HUES48 (cell line): ENCODE results near the gene PRR16.
A peak's percentile ranks its signal among the peaks of the same experiment; 100 is the strongest.

Experiments used
- H3K27ac ChIP-seq: one replicate; pipeline ENCODE4 v1.7.0; 2013; ENCODE audit warnings: low read depth, low read length, inconsistent platforms
- H3K27me3 ChIP-seq: 2 replicates; pipeline ENCODE4 v1.6.1; 2013; ENCODE audit warnings: mild to moderate bottlenecking, low read length; ENCODE audit not compliant: control insufficient read depth, insufficient read depth
- H3K36me3 ChIP-seq: 2 replicates; pipeline ENCODE4 v1.6.1; 2013; ENCODE audit warnings: low read length; ENCODE audit not compliant: control insufficient read depth, insufficient read depth
- H3K4me1 ChIP-seq: 2 replicates; pipeline ENCODE4 v1.6.1; 2013; ENCODE audit warnings: mild to moderate bottlenecking, low read length; ENCODE audit not compliant: control insufficient read depth, insufficient read depth
- H3K4me3 ChIP-seq: 2 replicates; pipeline ENCODE4 v1.5.1; 2013; ENCODE audit warnings: mild to moderate bottlenecking, low read depth, low read length
- H3K9ac ChIP-seq: 2 replicates; pipeline ENCODE4 v1.6.1; 2013; ENCODE audit warnings: mild to moderate bottlenecking, low read depth, low read length, moderate library complexity
- H3K9me3 ChIP-seq: 2 replicates; pipeline ENCODE4 v1.6.1; 2013; ENCODE audit warnings: low read length; ENCODE audit not compliant: control insufficient read depth, insufficient read depth

Gene PRR16

GRCh38 chr5:120610145-120610544, 146.0 kb downstream of the PRR16 start:
- Histone ChIP-seq H3K27ac (no peak overlapping the region), H3K27me3 (no peaks in the 10 kb centered on the region), H3K4me1 (no peaks in the 10 kb centered on the region), H3K36me3 (no peaks in the 10 kb centered on the region), H3K9ac (no peak overlapping the region), H3K9me3 (no peaks in the 10 kb centered on the region), H3K4me3 (no peak overlapping the region)

GRCh38 chr5:120613729-120614128, 149.6 kb downstream of the PRR16 start:
- Histone ChIP-seq H3K4me1 (peaks cover 11% of the 10 kb centered on the region; the same call in 1 of the 2 replicates), H3K4me3 (no peak overlapping the region), H3K9me3 (no peaks in the 10 kb centered on the region), H3K36me3 (no peaks in the 10 kb centered on the region), H3K27me3 (0 out of 2 replicates have a peak, but pooled peaks cover under 1% of the 10 kb centered on the region), H3K9ac (no peak overlapping the region), H3K27ac (no peak overlapping the region)

GRCh38 chr5:120614531-120615180, 150.6 kb downstream of the PRR16 start:
- Histone ChIP-seq H3K4me3 (no peak overlapping the region), H3K27me3 (0 out of 2 replicates have a peak, but pooled peaks cover 5% of the 10 kb centered on the region), H3K4me1 (peaks cover 11% of the 10 kb centered on the region; the same call in 1 of the 2 replicates), H3K36me3 (no peaks in the 10 kb centered on the region), H3K27ac (no peak overlapping the region), H3K9me3 (no peaks in the 10 kb centered on the region), H3K9ac (no peak overlapping the region)

- Histone ChIP-seq H3K9ac (no peak overlapping the region), H3K36me3 (no peaks in the 10 kb centered on the region), H3K4me3 (no peak overlapping the region), H3K27ac (peak overlapping the region; percentile 16), H3K27me3 (peaks cover 17% of the 10 kb centered on the region), H3K4me1 (peaks cover 11% of the 10 kb centered on the region; the same call in 1 of the 2 replicates), H3K9me3 (no peaks in the 10 kb centered on the region)
Observed at GRCh38 chr5:120615967-120616645, 152.0 kb downstream of the PRR16 start.

GRCh38 chr5:120621339-120621738, 157.2 kb downstream of the PRR16 start:
- H3K36me3 ChIP-seq = no peaks in the 10 kb centered on the region
- H3K27me3 ChIP-seq = peaks cover 30% of the 10 kb centered on the region
- 0 out of 2 replicates have a peak, but pooled peaks cover 3% of the 10 kb centered on the region for H3K4me1 ChIP-seq
- H3K9ac ChIP-seq = no peak overlapping the region
- no peaks in the 10 kb centered on the region for H3K9me3 ChIP-seq
- H3K4me3 ChIP-seq = no peak overlapping the region
- no peak overlapping the region for H3K27ac ChIP-seq

- Histone ChIP-seq H3K36me3 (no peaks in the 10 kb centered on the region), H3K27ac (no peak overlapping the region), H3K27me3 (peaks cover 26% of the 10 kb centered on the region), H3K4me1 (no peaks in the 10 kb centered on the region), H3K4me3 (no peak overlapping the region), H3K9me3 (no peaks in the 10 kb centered on the region), H3K9ac (no peak overlapping the region)
Observed at GRCh38 chr5:120624021-120624563, 160.0 kb downstream of the PRR16 start.

- Histone ChIP-seq H3K9me3 (no peaks in the 10 kb centered on the region), H3K4me3 (no peak overlapping the region), H3K9ac (no peak overlapping the region), H3K27ac (no peak overlapping the region), H3K36me3 (no peaks in the 10 kb centered on the region), H3K27me3 (peaks cover 3% of the 10 kb centered on the region; the same call in 1 of the 2 replicates), H3K4me1 (peaks cover 3% of the 10 kb centered on the region; the same call in 1 of the 2 replicates)
Observed at GRCh38 chr5:120628156-120628555, 164.1 kb downstream of the PRR16 start.

- Histone ChIP-seq H3K27ac (no peak overlapping the region), H3K9me3 (no peaks in the 10 kb centered on the region), H3K4me3 (no peak overlapping the region), H3K9ac (no peak overlapping the region), H3K27me3 (no peaks in the 10 kb centered on the region), H3K36me3 (no peaks in the 10 kb centered on the region), H3K4me1 (peaks cover 3% of the 10 kb centered on the region; the same call in 1 of the 2 replicates)
Observed at GRCh38 chr5:120630550-120630949, 166.4 kb downstream of the PRR16 start.

GRCh38 chr5:120631611-120632010, 167.5 kb downstream of the PRR16 start:
- Histone ChIP-seq H3K36me3 (no peaks in the 10 kb centered on the region), H3K9ac (no peak overlapping the region), H3K9me3 (no peaks in the 10 kb centered on the region), H3K27me3 (no peaks in the 10 kb centered on the region), H3K27ac (no peak overlapping the region), H3K4me1 (peaks cover 3% of the 10 kb centered on the region; the same call in 1 of the 2 replicates), H3K4me3 (no peak overlapping the region)

GRCh38 chr5:120632430-120632829, 168.3 kb downstream of the PRR16 start:
- Histone ChIP-seq H3K9ac (no peak overlapping the region), H3K36me3 (no peaks in the 10 kb centered on the region), H3K27me3 (no peaks in the 10 kb centered on the region), H3K27ac (no peak overlapping the region), H3K4me3 (no peak overlapping the region), H3K4me1 (peaks cover 3% of the 10 kb centered on the region; the same call in 1 of the 2 replicates), H3K9me3 (no peaks in the 10 kb centered on the region)

- Histone ChIP-seq H3K36me3 (no peaks in the 10 kb centered on the region), H3K4me3 (no peak overlapping the region), H3K27me3 (no peaks in the 10 kb centered on the region), H3K9me3 (no peaks in the 10 kb centered on the region), H3K27ac (no peak overlapping the region), H3K4me1 (no peaks in the 10 kb centered on the region), H3K9ac (no peak overlapping the region)
Observed at GRCh38 chr5:120638449-120638848, 174.3 kb downstream of the PRR16 start.
